ENCODE data around the gene HOXD10. TPM values are rescaled to one million over a fixed set of nuclear protein-coding genes. Genes with fewer than 3 reads are reported as not detected.

Gene HOXD10
- polyA plus RNA-seq, 1 donor from 2014 or later: not detected

DNA sequence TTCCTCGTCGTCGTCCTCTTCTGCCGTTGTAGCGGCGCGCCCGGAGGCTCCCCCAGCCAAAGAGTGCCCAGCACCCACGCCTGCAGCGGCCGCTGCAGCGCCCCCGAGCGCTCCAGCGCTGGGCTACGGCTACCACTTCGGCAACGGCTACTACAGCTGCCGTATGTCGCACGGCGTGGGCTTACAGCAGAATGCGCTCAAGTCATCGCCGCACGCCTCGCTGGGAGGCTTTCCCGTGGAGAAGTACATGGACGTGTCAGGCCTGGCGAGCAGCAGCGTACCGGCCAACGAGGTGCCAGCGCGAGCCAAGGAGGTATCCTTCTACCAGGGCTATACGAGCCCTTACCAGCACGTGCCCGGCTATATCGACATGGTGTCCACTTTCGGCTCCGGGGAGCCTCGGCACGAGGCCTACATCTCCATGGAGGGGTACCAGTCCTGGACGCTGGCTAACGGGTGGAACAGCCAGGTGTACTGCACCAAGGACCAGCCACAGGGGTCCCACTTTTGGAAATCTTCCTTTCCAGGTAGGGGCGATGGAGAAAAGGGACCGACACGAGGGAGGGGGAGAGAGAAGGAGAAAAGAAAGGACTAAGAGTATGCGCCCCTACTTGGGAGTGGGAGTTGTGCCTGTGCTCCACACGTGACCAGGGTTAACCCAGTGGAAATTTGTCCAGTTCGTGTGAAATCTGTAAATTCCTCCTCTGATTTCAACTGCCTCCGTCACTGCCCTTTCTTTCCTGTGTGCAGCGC, 23.3 kb upstream of the HOXD10 start:
- Histone ChIP-seq H3F3A (ENCODE audit: insufficient read depth, low read length, poor library complexity, severe bottlenecking) (no peaks in the 10 kb centered on the region), H3K27ac (ENCODE audit: low read length) (no peak overlapping the region), H3K36me3 (ENCODE audit: insufficient read depth, low read length) (no peaks in the 10 kb centered on the region), H3K9me3 (ENCODE audit: low read length) (no peaks in the 10 kb centered on the region), H3K79me2 (replicated peaks; ENCODE audit: insufficient read depth, low read length) (no peaks in the 10 kb centered on the region), H3K9ac (ENCODE audit: low read length) (no peak overlapping the region), H3K27me3 (ENCODE audit: insufficient read depth, low read depth, low read length) (peaks cover 99% of the 10 kb centered on the region), H3K9me2 (ENCODE audit: insufficient read depth, low read length) (no peaks in the 10 kb centered on the region), H3K4me2 (ENCODE audit: low read length) (no peak overlapping the region), H2AFZ (ENCODE audit: low read depth, low read length) (no peak overlapping the region), H3K4me3 (ENCODE audit: low read length) (peak overlapping the region; percentile 58), H4K20me1 (ENCODE audit: insufficient read depth) (no peaks in the 10 kb centered on the region)
- peak; percentile 30 for TF ChIP-seq SMC3 (conservative IDR thresholded peaks at IDR 0.05; ENCODE audit: poor library complexity)
- TF ChIP-seq TAF1 (IDR thresholded peaks at IDR 0.05; ENCODE audit: low read depth): no peak
- TF ChIP-seq, protein P1, sequence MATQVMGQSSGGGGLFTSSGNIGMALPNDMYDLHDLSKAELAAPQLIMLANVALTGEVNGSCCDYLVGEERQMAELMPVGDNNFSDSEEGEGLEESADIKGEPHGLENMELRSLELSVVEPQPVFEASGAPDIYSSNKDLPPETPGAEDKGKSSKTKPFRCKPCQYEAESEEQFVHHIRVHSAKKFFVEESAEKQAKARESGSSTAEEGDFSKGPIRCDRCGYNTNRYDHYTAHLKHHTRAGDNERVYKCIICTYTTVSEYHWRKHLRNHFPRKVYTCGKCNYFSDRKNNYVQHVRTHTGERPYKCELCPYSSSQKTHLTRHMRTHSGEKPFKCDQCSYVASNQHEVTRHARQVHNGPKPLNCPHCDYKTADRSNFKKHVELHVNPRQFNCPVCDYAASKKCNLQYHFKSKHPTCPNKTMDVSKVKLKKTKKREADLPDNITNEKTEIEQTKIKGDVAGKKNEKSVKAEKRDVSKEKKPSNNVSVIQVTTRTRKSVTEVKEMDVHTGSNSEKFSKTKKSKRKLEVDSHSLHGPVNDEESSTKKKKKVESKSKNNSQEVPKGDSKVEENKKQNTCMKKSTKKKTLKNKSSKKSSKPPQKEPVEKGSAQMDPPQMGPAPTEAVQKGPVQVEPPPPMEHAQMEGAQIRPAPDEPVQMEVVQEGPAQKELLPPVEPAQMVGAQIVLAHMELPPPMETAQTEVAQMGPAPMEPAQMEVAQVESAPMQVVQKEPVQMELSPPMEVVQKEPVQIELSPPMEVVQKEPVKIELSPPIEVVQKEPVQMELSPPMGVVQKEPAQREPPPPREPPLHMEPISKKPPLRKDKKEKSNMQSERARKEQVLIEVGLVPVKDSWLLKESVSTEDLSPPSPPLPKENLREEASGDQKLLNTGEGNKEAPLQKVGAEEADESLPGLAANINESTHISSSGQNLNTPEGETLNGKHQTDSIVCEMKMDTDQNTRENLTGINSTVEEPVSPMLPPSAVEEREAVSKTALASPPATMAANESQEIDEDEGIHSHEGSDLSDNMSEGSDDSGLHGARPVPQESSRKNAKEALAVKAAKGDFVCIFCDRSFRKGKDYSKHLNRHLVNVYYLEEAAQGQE (IDR thresholded peaks at IDR 0.05; ENCODE audit: borderline replicate concordance): no peak
- TF ChIP-seq, protein P2, sequence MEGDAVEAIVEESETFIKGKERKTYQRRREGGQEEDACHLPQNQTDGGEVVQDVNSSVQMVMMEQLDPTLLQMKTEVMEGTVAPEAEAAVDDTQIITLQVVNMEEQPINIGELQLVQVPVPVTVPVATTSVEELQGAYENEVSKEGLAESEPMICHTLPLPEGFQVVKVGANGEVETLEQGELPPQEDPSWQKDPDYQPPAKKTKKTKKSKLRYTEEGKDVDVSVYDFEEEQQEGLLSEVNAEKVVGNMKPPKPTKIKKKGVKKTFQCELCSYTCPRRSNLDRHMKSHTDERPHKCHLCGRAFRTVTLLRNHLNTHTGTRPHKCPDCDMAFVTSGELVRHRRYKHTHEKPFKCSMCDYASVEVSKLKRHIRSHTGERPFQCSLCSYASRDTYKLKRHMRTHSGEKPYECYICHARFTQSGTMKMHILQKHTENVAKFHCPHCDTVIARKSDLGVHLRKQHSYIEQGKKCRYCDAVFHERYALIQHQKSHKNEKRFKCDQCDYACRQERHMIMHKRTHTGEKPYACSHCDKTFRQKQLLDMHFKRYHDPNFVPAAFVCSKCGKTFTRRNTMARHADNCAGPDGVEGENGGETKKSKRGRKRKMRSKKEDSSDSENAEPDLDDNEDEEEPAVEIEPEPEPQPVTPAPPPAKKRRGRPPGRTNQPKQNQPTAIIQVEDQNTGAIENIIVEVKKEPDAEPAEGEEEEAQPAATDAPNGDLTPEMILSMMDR (IDR thresholded peaks at IDR 0.05; ENCODE audit: poor library complexity, severe bottlenecking): peak; percentile 39

DNA sequence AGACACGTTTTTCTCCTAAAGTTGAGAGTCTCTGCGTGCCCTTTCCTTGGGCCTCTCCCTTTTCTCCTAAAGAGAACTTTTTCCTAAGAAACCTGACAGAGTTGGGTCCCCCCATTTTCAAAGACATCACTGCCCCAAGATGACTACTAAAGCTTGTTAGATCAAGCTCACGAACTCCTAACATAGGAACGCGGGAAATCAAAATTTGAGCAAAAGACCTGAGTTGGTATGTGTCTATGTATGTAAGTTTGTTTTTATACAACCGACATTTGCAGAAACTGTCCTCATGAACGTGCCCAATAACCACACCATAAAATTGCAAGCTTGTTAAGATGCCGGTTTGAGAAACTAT, 22.7 kb upstream of the HOXD10 start:
- TF ChIP-seq, protein P1 (IDR thresholded peaks at IDR 0.05; ENCODE audit: borderline replicate concordance): no peak
- TF ChIP-seq EZH2 (IDR thresholded peaks at IDR 0.05; ENCODE audit: borderline replicate concordance, insufficient read depth, low read length, poor library complexity, severe bottlenecking) (no peak), SMC3 (conservative IDR thresholded peaks at IDR 0.05; ENCODE audit: poor library complexity) (no peak), TAF1 (IDR thresholded peaks at IDR 0.05; ENCODE audit: low read depth) (no peak)
- TF ChIP-seq, protein P2 (IDR thresholded peaks at IDR 0.05; ENCODE audit: poor library complexity, severe bottlenecking): no peak
- H3K9ac ChIP-seq (ENCODE audit: low read length): no peak overlapping the region
- no peak overlapping the region for H2AFZ ChIP-seq (ENCODE audit: low read depth, low read length)
- no peak overlapping the region for H3K4me2 ChIP-seq (ENCODE audit: low read length)
- H3K9me2 ChIP-seq (ENCODE audit: insufficient read depth, low read length): no peaks in the 10 kb centered on the region
- no peaks in the 10 kb centered on the region for H4K20me1 ChIP-seq (ENCODE audit: insufficient read depth)
- H3K79me2 ChIP-seq (replicated peaks; ENCODE audit: insufficient read depth, low read length): no peaks in the 10 kb centered on the region
- H3K27me3 ChIP-seq (ENCODE audit: insufficient read depth, low read depth, low read length): peaks cover 99% of the 10 kb centered on the region
- H3K4me3 ChIP-seq (ENCODE audit: low read length): no peak overlapping the region
- H3K27ac ChIP-seq (ENCODE audit: low read length): no peak overlapping the region
- no peaks in the 10 kb centered on the region for H3K36me3 ChIP-seq (ENCODE audit: insufficient read depth, low read length)
- no peaks in the 10 kb centered on the region for H3K9me3 ChIP-seq (ENCODE audit: low read length)
- H3F3A ChIP-seq (ENCODE audit: insufficient read depth, low read length, poor library complexity, severe bottlenecking): no peaks in the 10 kb centered on the region
